Uterine smooth muscle cell (primary cell): ENCODE measurements around the gene FRS3. TPM values are rescaled to one million over a fixed set of nuclear protein-coding genes. Genes with fewer than 3 reads are reported as not detected.

Experiments used
- total RNA-seq: library from RNA; depleted of rRNA; stranded (reverse); fragments of >200 nt; gene quantifications from 2 replicates; pipeline ENCODE4 v1.2.3, GENCODE V29; 2014

Gene FRS3
- 1.5 TPM in 2 replicates for total RNA-seq

GRCh38 chr6:41779788-41780550 lies at the start of gene FRS3:
FRS3 (minus strand) TSS chr6:41779900; CDS start chr6:41776987, 2,913 bp downstream.

GRCh38 chr6:41787219-41787917 lies 7.7 kb upstream of the FRS3 start, which contains the start of gene TOMM6:
TOMM6 (plus strand) TSS chr6:41787694; CDS start chr6:41787698, 4 bp downstream.

DNA sequence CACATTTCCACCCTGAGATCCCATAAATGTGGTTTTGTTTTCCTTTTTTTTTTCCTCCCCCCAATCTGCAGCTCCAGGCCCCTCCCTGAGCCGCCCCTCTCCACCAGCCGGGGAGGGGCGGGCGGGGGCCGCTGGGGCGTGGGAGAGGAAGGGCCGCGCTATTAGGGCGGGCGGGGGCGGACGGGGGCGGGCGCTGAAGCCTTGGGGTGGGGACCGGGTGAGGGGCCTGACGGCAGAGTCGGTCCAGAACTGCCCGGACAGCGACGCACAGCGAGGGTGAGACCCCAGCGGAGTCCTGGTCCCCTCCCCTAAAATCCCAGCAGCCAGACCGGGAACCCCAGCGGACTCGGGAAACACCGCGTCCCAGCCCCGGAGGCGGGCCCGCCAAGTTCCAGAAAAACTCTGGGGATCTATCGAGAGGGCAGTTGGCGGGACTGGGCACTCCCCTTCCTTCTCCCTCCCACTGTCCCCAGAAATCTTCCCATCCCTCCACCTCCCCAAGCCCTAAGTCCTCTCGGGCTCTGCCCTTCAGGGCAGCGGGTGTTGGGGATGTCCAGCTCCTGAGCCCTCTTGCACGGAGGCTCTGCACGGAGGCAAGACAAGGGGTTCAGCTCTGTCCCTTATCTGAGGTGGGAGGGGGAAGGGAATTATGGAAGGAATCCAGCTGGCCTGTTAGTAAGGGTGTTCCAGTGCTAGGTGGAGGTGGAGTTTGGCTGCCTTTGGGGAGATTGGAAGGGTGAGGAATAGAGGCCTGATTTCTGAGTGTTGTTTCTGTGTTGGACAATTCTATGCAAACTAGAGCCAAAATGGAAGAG lies 1.1 kb upstream of the FRS3 start, which contains the start of gene PRICKLE4:
Gene PRICKLE4, plus strand, starts transcription at position 232 of the 815 bp plus-strand sequence. CDS start 2,692 bp downstream, outside the sequence.

GRCh38 chr6:41747256-41748101 lies 32.2 kb downstream of the FRS3 start, which contains the start of gene PGC:
PGC (minus strand) TSS chr6:41747397; CDS start chr6:41747334, 63 bp downstream.

GRCh38 chr6:41735427-41736185 lies 44.1 kb downstream of the FRS3 start, which contains the start of gene TFEB:
TFEB (minus strand) TSS chr6:41735608; CDS start chr6:41691213, 44,395 bp downstream.

Other genes with a start within 250 kb of the FRS3 start
- gene FOXP4, start 233.5 kb downstream of the FRS3 start, total RNA-seq, result 2.8 and 4.0 TPM in 2 replicates
- gene MDFI, start 141.4 kb downstream of the FRS3 start, total RNA-seq, result 0.11 and 1.2 TPM in 2 replicates
- gene TFEB, start 44.3 kb downstream of the FRS3 start, total RNA-seq, result 3.0 and 5.6 TPM in 2 replicates
- not detected in 2 replicates for gene PGC, start 32.5 kb downstream of the FRS3 start, total RNA-seq
- 0.66 TPM in 1 of 2 replicates, not detected in the other for gene PRICKLE4, start 882 bp upstream of the FRS3 start, total RNA-seq
- 77.7 and 107 TPM in 2 replicates for gene TOMM6, start 7.8 kb upstream of the FRS3 start, total RNA-seq
- 2.9 and 4.5 TPM in 2 replicates for gene USP49, start 115.5 kb upstream of the FRS3 start, total RNA-seq
- 32.9 and 37.6 TPM in 2 replicates for gene MED20, start 141.2 kb upstream of the FRS3 start, total RNA-seq
- 16.6 and 23.7 TPM in 2 replicates for gene BYSL, start 141.6 kb upstream of the FRS3 start, total RNA-seq
- gene CCND3, start 161.9 kb upstream of the FRS3 start, total RNA-seq, result 13.2 and 26.9 TPM in 2 replicates